Kidney (tissue), 14 donors: Measurements from ENCODE around the gene ARL15. TPM values are rescaled to one million over a fixed set of nuclear protein-coding genes. Genes with fewer than 3 reads are reported as not detected.

Experiments used
- DNase-seq, 5 donors: peaks; one replicate each; pipeline ENCODE4 v3.0.0-alpha.2; 2013 to 2020
- FAIRE-seq: peaks from 2 replicates; lab custom pipeline; 2012; peaks lifted over from hg19 to GRCh38; lab: Jason Lieb, UNC
- H3K27ac ChIP-seq, 2 donors: one replicate each; pipeline ENCODE4 v1.7.0; 2013; ENCODE audit warnings: low read depth in 2 of 2, low read length in 2 of 2, inconsistent platforms in 1 of 2
- H3K27me3 ChIP-seq: one replicate; pipeline ENCODE4 v1.7.1; 2013; ENCODE audit warnings: low read length, inconsistent platforms; ENCODE audit not compliant: control insufficient read depth, insufficient read depth
- H3K36me3 ChIP-seq, 3 donors: one replicate each; pipeline versions ENCODE4 v1.7.0 to v1.7.1; 2013; ENCODE audit warnings: low read length in 3 of 3, control low read depth in 1 of 3, inconsistent platforms in 1 of 3; ENCODE audit not compliant: insufficient read depth in 3 of 3, control insufficient read depth in 2 of 3
- H3K4me1 ChIP-seq, 3 donors: one replicate each; pipeline versions ENCODE4 v1.7.0 to v1.7.1; 2013; ENCODE audit warnings: low read length in 3 of 3, inconsistent platforms in 1 of 3, low read depth in 1 of 3; ENCODE audit not compliant: control insufficient read depth in 2 of 3, insufficient read depth in 2 of 3
- H3K4me3 ChIP-seq, 3 donors: one replicate each; pipeline versions ENCODE4 v1.7.0 to v1.8.1; 2013; ENCODE audit warnings: low read length in 3 of 3, control low read depth in 1 of 3, inconsistent platforms in 1 of 3
- H3K9ac ChIP-seq, 3 donors: one replicate each; pipeline versions ENCODE4 v1.7.0 to v1.7.1; 2013; ENCODE audit warnings: low read length in 3 of 3, control low read depth in 1 of 3, inconsistent platforms in 1 of 3
- H3K9me3 ChIP-seq, 3 donors: one replicate each; pipeline versions ENCODE4 v1.7.0 to v1.7.1; 2013; ENCODE audit warnings: low read length in 3 of 3, control low read depth in 1 of 3, inconsistent platforms in 1 of 3; ENCODE audit not compliant: control insufficient read depth in 2 of 3, insufficient read depth in 1 of 3
- intact Hi-C: fragments of 100-400 bp; cut with DNase I; formaldehyde crosslinking; loops from one replicate; pipeline ENCODE4 v1.11.1; 2022
- polyA plus RNA-seq: library from polyadenylated mRNA; stranded (reverse); fragments of 350-450 nt; fragmentation: Illumina TruSeq; extraction: RNeasy Lipid Tissue Mini Kit (QIAGEN cat#74804); gene quantifications from one replicate; pipeline ENCODE4 v1.2.3, GENCODE V29; 2014; ENCODE audit warnings: low read depth, low replicate concordance; ENCODE audit not compliant: insufficient read depth
- total RNA-seq: library from RNA; stranded (reverse); fragmentation: NEBNext Ultra II Directional; extraction: Animal tissue kit (Norgen Biotek cat#: 25700); gene quantifications from one replicate; pipeline ENCODE4 v1.2.1, GENCODE V29; 2021
- TF ChIP-seq, protein P1 (sequence below): IDR thresholded peaks from 3 replicates; pipeline ENCODE4 v1.5.1; 2012; ENCODE audit warnings: mild to moderate bottlenecking, moderate library complexity, borderline replicate concordance; ENCODE audit not compliant: insufficient read depth; ENCODE audit errors: extremely low read depth
- donor health status: control.
- donor health status: control.
- donor health status: control.
- donor health status: control.
- donor health status: control.
- donor health status: DM: yes; HTN: yes; CAD: no.
- donor health status: Normal renal cell carcinoma (clear cell type).

The ARL15 gene
- total and polyA plus RNA-seq, 2 donors from 2014 or later = 21.1 to 36.6 TPM

DNA sequence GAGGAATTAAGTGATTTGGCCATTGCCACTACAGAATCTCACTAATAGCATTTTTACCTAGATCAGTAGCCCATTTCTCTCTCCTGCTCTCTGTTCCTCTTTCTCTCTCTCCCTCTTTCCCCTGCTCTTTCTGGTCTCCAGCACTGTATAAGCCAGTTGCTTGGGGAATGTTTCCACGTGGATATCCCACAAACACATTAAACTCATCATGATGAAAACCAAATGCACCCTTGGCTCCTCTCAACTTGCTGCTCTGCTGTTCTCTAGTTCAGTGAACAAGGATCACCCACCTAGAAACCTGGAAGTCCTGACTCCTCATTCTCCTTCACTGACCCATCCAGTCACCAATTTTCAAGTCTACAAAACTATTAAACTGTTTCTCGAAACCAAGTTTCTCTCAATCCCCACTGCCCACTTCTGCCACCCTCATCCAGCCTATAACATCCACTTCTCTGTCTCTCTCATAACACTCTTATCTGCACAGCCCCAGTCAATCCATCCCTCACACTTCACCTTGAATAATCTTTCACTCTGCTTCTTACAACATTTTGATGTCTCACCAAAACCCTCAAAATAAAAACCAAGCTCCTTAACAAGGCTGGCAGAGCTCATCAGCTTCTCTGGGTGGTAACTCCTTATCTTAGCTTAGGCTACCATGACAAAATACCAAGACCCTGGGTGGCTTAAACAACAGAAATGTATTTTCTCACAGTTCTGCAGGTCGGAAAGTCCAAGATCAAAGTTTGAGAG lies 79.3 kb downstream of the ARL15 start:
- TF ChIP-seq, protein P1, sequence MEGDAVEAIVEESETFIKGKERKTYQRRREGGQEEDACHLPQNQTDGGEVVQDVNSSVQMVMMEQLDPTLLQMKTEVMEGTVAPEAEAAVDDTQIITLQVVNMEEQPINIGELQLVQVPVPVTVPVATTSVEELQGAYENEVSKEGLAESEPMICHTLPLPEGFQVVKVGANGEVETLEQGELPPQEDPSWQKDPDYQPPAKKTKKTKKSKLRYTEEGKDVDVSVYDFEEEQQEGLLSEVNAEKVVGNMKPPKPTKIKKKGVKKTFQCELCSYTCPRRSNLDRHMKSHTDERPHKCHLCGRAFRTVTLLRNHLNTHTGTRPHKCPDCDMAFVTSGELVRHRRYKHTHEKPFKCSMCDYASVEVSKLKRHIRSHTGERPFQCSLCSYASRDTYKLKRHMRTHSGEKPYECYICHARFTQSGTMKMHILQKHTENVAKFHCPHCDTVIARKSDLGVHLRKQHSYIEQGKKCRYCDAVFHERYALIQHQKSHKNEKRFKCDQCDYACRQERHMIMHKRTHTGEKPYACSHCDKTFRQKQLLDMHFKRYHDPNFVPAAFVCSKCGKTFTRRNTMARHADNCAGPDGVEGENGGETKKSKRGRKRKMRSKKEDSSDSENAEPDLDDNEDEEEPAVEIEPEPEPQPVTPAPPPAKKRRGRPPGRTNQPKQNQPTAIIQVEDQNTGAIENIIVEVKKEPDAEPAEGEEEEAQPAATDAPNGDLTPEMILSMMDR = no peak
- no peaks in the 10 kb centered on the region for H3K9me3 ChIP-seq
- intact Hi-C loops = no loop called here
- no peaks in the 10 kb centered on the region for H3K27me3 ChIP-seq
- FAIRE-seq = no peak
- no peak overlapping the region for H3K9ac ChIP-seq
- H3K4me3 ChIP-seq = no peak overlapping the region
- no peak for DNase-seq
- no peaks in the 10 kb centered on the region for H3K36me3 ChIP-seq
- no peak overlapping the region for H3K27ac ChIP-seq
- peaks cover 0 to 2% (median 0%) of the 10 kb centered on the region in 3 donors for H3K4me1 ChIP-seq

DNA sequence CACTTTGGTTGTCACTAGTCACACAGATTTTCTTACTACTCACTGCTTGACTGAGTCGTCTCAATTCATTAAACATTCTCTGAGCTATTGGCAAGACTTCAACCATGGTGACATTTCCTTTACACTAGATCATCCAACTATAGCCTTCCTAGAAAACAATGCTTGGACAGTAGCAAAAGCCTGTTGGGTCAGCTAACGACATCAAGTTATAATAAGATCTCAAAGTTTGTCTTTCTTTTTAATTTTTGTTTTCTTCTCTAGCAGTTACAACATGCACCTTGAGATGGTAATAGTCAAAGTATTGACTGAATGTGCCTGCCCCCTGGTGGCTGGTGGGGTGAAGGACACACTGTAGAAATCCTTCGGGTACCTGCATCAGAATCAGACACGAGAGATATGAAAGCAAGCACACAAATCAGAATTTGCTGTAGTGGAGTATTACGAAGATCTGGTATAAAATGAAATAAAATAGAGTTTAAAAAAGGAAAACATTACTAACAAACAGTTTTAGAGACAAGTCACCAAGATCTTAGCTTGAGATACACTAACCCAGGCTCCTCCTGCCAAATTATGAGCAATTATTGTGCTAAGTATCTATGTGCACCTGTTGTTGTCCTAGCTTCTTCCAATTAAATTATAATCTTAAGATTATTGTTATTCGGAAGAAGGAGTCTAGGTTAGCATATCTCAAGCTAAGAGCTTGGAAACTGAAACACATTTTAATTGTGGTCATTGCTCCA lies 81.2 kb downstream of the ARL15 start:
- Histone ChIP-seq H3K9me3 (no peaks in the 10 kb centered on the region), H3K4me1 (no peaks in the 10 kb centered on the region), H3K27ac (no peak overlapping the region), H3K27me3 (no peaks in the 10 kb centered on the region), H3K36me3 (no peaks in the 10 kb centered on the region), H3K9ac (no peak overlapping the region), H3K4me3 (no peak overlapping the region)
- intact Hi-C loops = no loop called here
- FAIRE-seq = peak; percentile 79
- peak; percentile 64 to 79 (median 69) for DNase-seq
- TF ChIP-seq, protein P1 = peak; percentile 75

DNA sequence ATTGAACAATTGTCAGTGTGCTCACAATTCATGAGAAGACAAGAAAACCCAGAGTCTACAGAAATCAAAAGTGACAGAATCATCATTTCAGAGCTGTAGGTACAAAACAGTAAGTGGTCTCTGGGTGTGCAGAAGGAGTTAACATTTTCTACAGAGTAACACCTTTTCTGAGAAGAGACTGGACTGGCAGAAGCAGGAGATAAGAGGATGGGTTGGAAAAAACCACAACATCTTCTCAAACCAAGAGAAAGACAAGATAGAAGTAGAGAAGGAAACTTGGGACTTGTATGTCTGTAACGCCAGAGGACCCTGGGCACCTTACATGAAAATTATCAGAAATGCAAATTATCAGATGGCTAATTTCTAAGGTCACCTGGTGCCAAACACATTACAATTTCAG lies 82.6 kb downstream of the ARL15 start:
- Histone ChIP-seq H3K27ac (no peak overlapping the region), H3K9me3 (no peaks in the 10 kb centered on the region), H3K9ac (no peak overlapping the region), H3K27me3 (no peaks in the 10 kb centered on the region), H3K4me1 (no peaks in the 10 kb centered on the region), H3K36me3 (no peaks in the 10 kb centered on the region), H3K4me3 (no peak overlapping the region)
- no peak for DNase-seq
- intact Hi-C loops = no loop called here
- no peak for FAIRE-seq
- TF ChIP-seq, protein P1 = no peak
